Epithelial cell of umbilical artery (primary cell): ENCODE measurements around the gene BCL11A. TPM values are rescaled to one million over a fixed set of nuclear protein-coding genes. Genes with fewer than 3 reads are reported as not detected.

Source experiments
- total RNA-seq: library from RNA; depleted of rRNA; stranded (reverse); fragments of >200 nt; gene quantifications from 2 replicates; pipeline ENCODE4 v1.2.3, GENCODE V29; 2014

Gene BCL11A
- under 0.01 TPM in 2 replicates for total RNA-seq

GRCh38 chr2:60553495-60554073 is at the start of gene BCL11A:
Gene BCL11A (minus strand): TSS chr2:60553654. CDS start chr2:60553270, 384 bp downstream.

Other genes with a start within 250 kb of the BCL11A start
- 10.1 and 15.0 TPM in 2 replicates for gene PAPOLG, start 202.6 kb upstream of the BCL11A start, total RNA-seq